Transverse colon (tissue), 4 donors: Measurements from ENCODE around the gene DLG2. TPM values are rescaled to one million over a fixed set of nuclear protein-coding genes. Genes with fewer than 3 reads are reported as not detected.
"Not testable (repeated sequence)": the region's sequence is repeated elsewhere in the genome, so short reads cannot be mapped to it uniquely, and the experiment has no call there.

Source experiments
- DNase-seq: peaks from one replicate; pipeline ENCODE4 v3.0.0-alpha.2; 2019
- H3K27ac ChIP-seq, 4 donors: fragments of 200-600 bp; sonication (generic); 2 replicates each; pipeline ENCODE4 v1.5.1; 2016 to 2018; ENCODE audit warnings: inconsistent platforms in 4 of 4
- H3K27me3 ChIP-seq: fragments of 200-600 bp; sonication (generic); 2 replicates; pipeline ENCODE4 v1.5.1; 2017; ENCODE audit warnings: inconsistent platforms
- H3K36me3 ChIP-seq, 4 donors: fragments of 200-600 bp; sonication (generic); 2 replicates each; pipeline ENCODE4 v1.5.1; 2017 to 2019; ENCODE audit warnings: inconsistent platforms in 4 of 4
- H3K4me1 ChIP-seq, 4 donors: fragments of 200-600 bp; sonication (generic); 2 replicates each; pipeline ENCODE4 v1.5.1; 2017 to 2020; ENCODE audit warnings: inconsistent platforms in 4 of 4
- H3K4me3 ChIP-seq, 4 donors: fragments of 200-600 bp; sonication (generic); 1 replicate in 1 of 4; 2 replicates in 3 of 4; pipeline versions ENCODE4 v1.5.1 to v1.6.1; 2017 to 2019; ENCODE audit warnings: inconsistent platforms in 4 of 4
- H3K9me3 ChIP-seq, 2 donors: fragments of 200-600 bp; sonication (generic); 2 replicates each; pipeline ENCODE4 v1.5.1; 2017 to 2019; ENCODE audit warnings: inconsistent platforms in 2 of 2
- EP300 ChIP-seq: sonication (generic); formaldehyde crosslinking; IDR thresholded peaks from one replicate; pipeline ENCODE4 v1.6.1; 2017; ENCODE audit warnings: antibody characterized with exemption, low read depth
- POLR2A ChIP-seq: fragments of 450-650 bp; IDR thresholded peaks from one replicate; pipeline ENCODE4 v1.6.1; 2016; ENCODE audit warnings: antibody characterized with exemption, mild to moderate bottlenecking, moderate library complexity
- POLR2AphosphoS5 ChIP-seq, 3 donors: sonication (generic); formaldehyde crosslinking; IDR thresholded peaks; one replicate each; pipeline ENCODE4 v1.6.1; 2016; ENCODE audit warnings: antibody characterized with exemption in 3 of 3
- WGBS, 2 donors: methylation state at CpG; one replicate each; pipeline ENCODE4 v1.1.5; 2018; ENCODE audit warnings: low coverage in 1 of 2; 5-methylcytosine and 5-hydroxymethylcytosine counted together
- in situ Hi-C, 4 donors: fragments of 200-750 bp; cut with MboI; loops; one replicate each; pipeline versions ENCODE4 v1.15.0 to v1.15.1; 2017; ENCODE audit warnings: low sequenced_read_pairs in 3 of 4, low pct_ligation_motif_present in 1 of 4, low pct_unique_long_range_greater_than_20kb in 1 of 4
- intact Hi-C: fragments of 100-400 bp; cut with DNase I; formaldehyde crosslinking; loops from one replicate; pipeline ENCODE4 v1.15.1; 2023; ENCODE audit warnings: low total_unique reads
- total RNA-seq, 4 donors: library from RNA; depleted of rRNA; stranded (reverse); fragments of >200 nt; gene quantifications; one replicate each; pipeline ENCODE4 v1.1.0, GENCODE V29; 2016
- TF ChIP-seq, protein P1 (sequence below), 5 experiments: fragments of 200-600 bp in 3 of 5; fragments of 450-650 bp in 2 of 5; sonication (generic) in 3 of 5; IDR thresholded peaks; 1 replicate in 2 of 5; 2 replicates in 3 of 5; pipeline ENCODE4 v1.5.1; 2016 to 2017; ENCODE audit warnings: antibody characterized with exemption in 5 of 5, inconsistent platforms in 3 of 5, mild to moderate bottlenecking in 2 of 5, moderate library complexity in 1 of 5

The DLG2 gene
- total RNA-seq, 4 donors from 2014 or later = 1.9 to 28.3 (median 3.7) TPM

- H3K4me1 ChIP-seq = no peaks in the 10 kb centered on the region
- whole genome bisulfite sequencing, 2 donors = 90% methylated on average over 10 of the region's 10 CpGs; no CpG with 5 or more reads in 1 of the 2 donors
- in situ Hi-C loops = loop anchor here in 2 of 4 donors (25.0 kb wide), 1 partner anchor 792 kb away; no protein-coding TSS in a partner anchor
- intact Hi-C loops = no loop called here
- H3K36me3 ChIP-seq = no peaks in the 10 kb centered on the region
- no peak overlapping the region for H3K27ac ChIP-seq
- no peaks in the 10 kb centered on the region for H3K27me3 ChIP-seq
- H3K9me3 ChIP-seq = no peaks in the 10 kb centered on the region
- no peak overlapping the region for H3K4me3 ChIP-seq
- DNase-seq = no peak
- TF ChIP-seq EP300 (no peak), POLR2A (no peak)
- TF ChIP-seq, protein P1, sequence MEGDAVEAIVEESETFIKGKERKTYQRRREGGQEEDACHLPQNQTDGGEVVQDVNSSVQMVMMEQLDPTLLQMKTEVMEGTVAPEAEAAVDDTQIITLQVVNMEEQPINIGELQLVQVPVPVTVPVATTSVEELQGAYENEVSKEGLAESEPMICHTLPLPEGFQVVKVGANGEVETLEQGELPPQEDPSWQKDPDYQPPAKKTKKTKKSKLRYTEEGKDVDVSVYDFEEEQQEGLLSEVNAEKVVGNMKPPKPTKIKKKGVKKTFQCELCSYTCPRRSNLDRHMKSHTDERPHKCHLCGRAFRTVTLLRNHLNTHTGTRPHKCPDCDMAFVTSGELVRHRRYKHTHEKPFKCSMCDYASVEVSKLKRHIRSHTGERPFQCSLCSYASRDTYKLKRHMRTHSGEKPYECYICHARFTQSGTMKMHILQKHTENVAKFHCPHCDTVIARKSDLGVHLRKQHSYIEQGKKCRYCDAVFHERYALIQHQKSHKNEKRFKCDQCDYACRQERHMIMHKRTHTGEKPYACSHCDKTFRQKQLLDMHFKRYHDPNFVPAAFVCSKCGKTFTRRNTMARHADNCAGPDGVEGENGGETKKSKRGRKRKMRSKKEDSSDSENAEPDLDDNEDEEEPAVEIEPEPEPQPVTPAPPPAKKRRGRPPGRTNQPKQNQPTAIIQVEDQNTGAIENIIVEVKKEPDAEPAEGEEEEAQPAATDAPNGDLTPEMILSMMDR (IDR thresholded peaks at IDR 0.05) = no peak
Observed at GRCh38 chr11:84794663-84795443, 832.3 kb downstream of the DLG2 start.

DNA sequence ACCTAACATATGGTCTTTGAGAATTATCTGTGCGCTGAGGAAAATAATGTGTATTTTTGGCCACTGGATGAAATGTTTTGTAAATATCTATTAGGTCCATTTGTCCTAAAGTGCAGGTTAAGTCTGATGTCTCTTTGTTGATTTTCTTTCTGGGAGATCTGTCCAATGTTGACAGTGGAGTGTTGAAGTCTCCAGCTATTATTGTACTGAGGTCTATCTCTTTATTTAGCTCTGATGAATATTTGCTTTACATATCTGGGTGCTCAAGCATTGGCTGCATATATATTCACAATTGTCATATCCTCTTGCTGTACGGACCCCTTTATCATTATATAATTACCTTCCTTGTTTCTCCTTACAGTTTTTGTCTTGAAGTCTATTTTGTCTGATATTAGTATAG lies 833.8 kb downstream of the DLG2 start:
- H3K4me3 ChIP-seq = no peak overlapping the region

GRCh38 chr11:84790849-84791427 lies 836.2 kb downstream of the DLG2 start:
- H3K27me3 ChIP-seq = no peaks in the 10 kb centered on the region
- H3K4me1 ChIP-seq = no peaks in the 10 kb centered on the region
- TF ChIP-seq, protein P1 (IDR thresholded peaks at IDR 0.05) = no peak
- TF ChIP-seq POLR2A = no peak
- no peak for TF ChIP-seq POLR2AphosphoS5 (IDR thresholded peaks at IDR 0.05)
- no peak for TF ChIP-seq EP300
- 34 to 41% methylated on average over 3 to 4 of the region's 4 CpGs for WGBS, 2 donors
- no peak overlapping the region for H3K27ac ChIP-seq
- intact Hi-C loops (no loop called here), in situ Hi-C loops (loop anchor here in 2 of 4 donors (25.0 kb wide), 1 partner anchor 796 kb away; no protein-coding TSS in a partner anchor)
- H3K36me3 ChIP-seq = no peaks in the 10 kb centered on the region
- no peak overlapping the region for H3K4me3 ChIP-seq
- H3K9me3 ChIP-seq = no peaks in the 10 kb centered on the region
- no peak for DNase-seq

More for the DNA sequence above, 833.8 kb downstream of the DLG2 start:
- WGBS, 2 donors = 86 to 100% methylated on average over 2 of the region's 2 CpGs
- H3K27me3 ChIP-seq = no peaks in the 10 kb centered on the region
- H3K9me3 ChIP-seq = no peaks in the 10 kb centered on the region
- intact Hi-C loops = no loop called here
- DNase-seq = no peak
- H3K27ac ChIP-seq = no peak overlapping the region
- TF ChIP-seq, protein P1 (IDR thresholded peaks at IDR 0.05) = no peak
- TF ChIP-seq POLR2A = no peak
- no peak for TF ChIP-seq EP300
- no peak for TF ChIP-seq POLR2AphosphoS5 (IDR thresholded peaks at IDR 0.05)
- in situ Hi-C loops = loop anchor here in 2 of 4 donors (25.0 kb wide), 1 partner anchor 794 kb away; no protein-coding TSS in a partner anchor
- no peaks in the 10 kb centered on the region for H3K4me1 ChIP-seq
- no peaks in the 10 kb centered on the region for H3K36me3 ChIP-seq

- in situ Hi-C loops = loop anchor here in 2 of 4 donors (25.0 kb wide), 1 partner anchor 799 kb away; no protein-coding TSS in a partner anchor
- WGBS, 2 donors = 66 to 72% methylated on average over 4 of the region's 4 CpGs
Observed at GRCh38 chr11:84788220-84788619, 838.9 kb downstream of the DLG2 start.

GRCh38 chr11:84784158-84784557 lies 843.0 kb downstream of the DLG2 start:
- H3K27ac ChIP-seq, H3K36me3 ChIP-seq, H3K9me3 ChIP-seq, H3K27me3 ChIP-seq, intact Hi-C loops, DNase-seq, H3K4me3 ChIP-seq, H3K4me1 ChIP-seq: not testable (repeated sequence)
- in situ Hi-C loops = loop anchor here in 2 of 4 donors (25.0 kb wide), 1 partner anchor 803 kb away; no protein-coding TSS in a partner anchor
- WGBS, 2 donors = 87 to 94% methylated on average over 4 of the region's 4 CpGs

More at GRCh38 chr11:84788220-84788619, 838.9 kb downstream of the DLG2 start:
- no peak for DNase-seq
- H3K36me3 ChIP-seq = no peaks in the 10 kb centered on the region
- H3K4me3 ChIP-seq = no peak overlapping the region
- H3K27ac ChIP-seq = no peak overlapping the region
- intact Hi-C loops = no loop called here
- H3K9me3 ChIP-seq = no peaks in the 10 kb centered on the region
- H3K4me1 ChIP-seq = no peaks in the 10 kb centered on the region
- TF ChIP-seq EP300 (no peak), POLR2A (no peak), POLR2AphosphoS5 (IDR thresholded peaks at IDR 0.05) (no peak)
- TF ChIP-seq, protein P1 (IDR thresholded peaks at IDR 0.05) = no peak
- no peaks in the 10 kb centered on the region for H3K27me3 ChIP-seq
